RWPE1 (cell line): Measurements from ENCODE around the gene ZCCHC14.

Experiments used
- CTCF ChIA-PET: fragments of 350-600 bp; sonication (Branson Sonifier 250); formaldehyde crosslinking; extraction: SDS; loops from one replicate; lab custom pipeline; 2021; lab: Yijun Ruan, JAX
- POLR2A ChIA-PET: fragments of 400-600 bp; formaldehyde crosslinking; extraction: SDS; loops from one replicate; lab custom pipeline; 2020; ENCODE audit warnings: antibody characterized with exemption; ENCODE audit not compliant: low non-redundant PET; lab: Yijun Ruan, JAX
- DNase-seq: peaks from one replicate; pipeline ENCODE4 v3.0.0; 2012; ENCODE audit warnings: low spot score
- H3K27ac ChIP-seq: fragments of 450-650 bp; 2 replicates; pipeline ENCODE4 v1.5.1; 2017
- TF ChIP-seq, protein P1 (sequence below): fragments of 450-650 bp; conservative IDR thresholded peaks from 2 replicates; pipeline ENCODE4 v1.5.1; 2017; ENCODE audit warnings: low read depth, mild to moderate bottlenecking

ZCCHC14 gene

DNA sequence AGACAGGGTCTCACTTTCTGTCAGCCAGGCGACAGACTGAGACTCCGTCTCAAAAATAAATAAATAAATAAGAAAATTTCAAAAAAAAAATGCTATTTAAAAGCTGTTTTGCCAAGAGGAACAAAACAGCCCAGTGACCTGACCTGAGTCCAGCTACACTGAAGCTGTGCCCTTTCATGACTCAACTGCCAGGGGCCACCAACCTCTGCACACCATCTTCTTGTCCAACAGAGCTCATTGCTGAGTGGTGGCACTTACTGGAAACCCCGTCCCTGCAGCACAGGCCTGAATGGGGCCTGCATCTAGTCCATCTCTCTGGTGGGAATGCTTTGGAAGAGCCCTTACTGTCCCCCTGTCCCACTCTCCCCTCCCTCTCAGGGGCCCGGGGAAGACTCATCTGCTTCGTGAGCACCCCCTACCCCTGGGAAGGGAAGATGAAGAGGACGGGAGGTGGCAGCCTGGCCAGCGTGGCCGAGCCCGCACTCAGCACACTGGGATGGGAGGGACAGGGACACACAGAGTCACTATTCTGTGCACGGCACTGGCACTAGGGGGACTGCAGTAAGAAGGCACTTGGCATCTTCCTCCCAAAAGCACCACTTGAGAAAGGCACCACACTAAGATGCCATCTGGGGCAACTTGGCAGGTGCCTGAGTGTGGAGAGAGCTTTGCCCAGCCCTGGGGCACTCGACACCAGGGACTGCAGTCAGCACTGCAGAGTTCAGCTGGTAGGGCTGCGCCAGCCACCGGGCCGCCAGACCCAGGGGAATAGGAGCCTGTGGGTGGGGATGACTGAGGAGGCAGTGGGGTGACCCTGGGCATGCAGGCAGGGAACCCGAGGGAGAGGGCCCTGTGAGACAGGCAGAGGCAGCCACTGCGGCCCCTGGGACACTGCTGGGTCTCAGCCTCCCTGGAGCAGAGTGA lies 122.8 kb downstream of the ZCCHC14 start:
- ChIA-PET POLR2A (no interaction called here), CTCF (interaction anchor here (0.7 kb wide), 1 partner anchor 53 kb away, joined by 3 read pairs; no protein-coding TSS in a partner anchor)
- no peak for DNase-seq
- 0 out of 2 replicates have a peak overlapping the region, but pooled peaks have one; percentile 5 for H3K27ac ChIP-seq
- TF ChIP-seq, protein P1, sequence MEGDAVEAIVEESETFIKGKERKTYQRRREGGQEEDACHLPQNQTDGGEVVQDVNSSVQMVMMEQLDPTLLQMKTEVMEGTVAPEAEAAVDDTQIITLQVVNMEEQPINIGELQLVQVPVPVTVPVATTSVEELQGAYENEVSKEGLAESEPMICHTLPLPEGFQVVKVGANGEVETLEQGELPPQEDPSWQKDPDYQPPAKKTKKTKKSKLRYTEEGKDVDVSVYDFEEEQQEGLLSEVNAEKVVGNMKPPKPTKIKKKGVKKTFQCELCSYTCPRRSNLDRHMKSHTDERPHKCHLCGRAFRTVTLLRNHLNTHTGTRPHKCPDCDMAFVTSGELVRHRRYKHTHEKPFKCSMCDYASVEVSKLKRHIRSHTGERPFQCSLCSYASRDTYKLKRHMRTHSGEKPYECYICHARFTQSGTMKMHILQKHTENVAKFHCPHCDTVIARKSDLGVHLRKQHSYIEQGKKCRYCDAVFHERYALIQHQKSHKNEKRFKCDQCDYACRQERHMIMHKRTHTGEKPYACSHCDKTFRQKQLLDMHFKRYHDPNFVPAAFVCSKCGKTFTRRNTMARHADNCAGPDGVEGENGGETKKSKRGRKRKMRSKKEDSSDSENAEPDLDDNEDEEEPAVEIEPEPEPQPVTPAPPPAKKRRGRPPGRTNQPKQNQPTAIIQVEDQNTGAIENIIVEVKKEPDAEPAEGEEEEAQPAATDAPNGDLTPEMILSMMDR = no peak

DNA sequence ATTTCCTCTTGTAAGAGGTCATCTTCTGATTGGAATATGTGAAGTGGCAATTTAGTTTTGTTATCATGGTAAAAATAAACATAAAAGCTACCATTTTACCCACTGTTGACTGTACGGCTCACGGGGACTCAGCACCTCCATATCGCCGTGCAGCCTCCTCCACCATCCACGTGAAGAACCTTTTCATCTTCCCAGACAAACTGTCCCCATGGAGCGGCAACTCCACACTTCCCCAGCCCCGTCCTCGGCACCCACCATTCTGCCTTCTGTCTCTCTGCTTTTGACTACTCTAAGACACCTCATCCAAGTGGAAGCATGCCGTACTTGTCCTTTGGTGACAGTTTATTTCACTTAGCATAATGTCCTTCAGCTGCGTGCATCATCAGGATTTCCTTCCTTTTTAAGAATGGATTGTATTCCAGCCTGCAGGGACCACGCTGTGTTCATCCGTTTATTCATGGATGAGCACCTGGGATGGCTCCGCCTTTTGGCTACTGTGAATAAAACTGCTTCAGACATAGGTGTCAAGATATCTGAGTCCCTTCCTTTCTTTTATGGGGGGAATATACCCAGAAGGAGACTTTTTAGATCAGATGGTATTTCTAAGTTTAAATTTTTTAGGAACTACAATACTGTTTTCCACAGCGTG lies 123.6 kb downstream of the ZCCHC14 start:
- ChIA-PET CTCF (no interaction called here), POLR2A (no interaction called here)
- DNase-seq = no peak

DNA sequence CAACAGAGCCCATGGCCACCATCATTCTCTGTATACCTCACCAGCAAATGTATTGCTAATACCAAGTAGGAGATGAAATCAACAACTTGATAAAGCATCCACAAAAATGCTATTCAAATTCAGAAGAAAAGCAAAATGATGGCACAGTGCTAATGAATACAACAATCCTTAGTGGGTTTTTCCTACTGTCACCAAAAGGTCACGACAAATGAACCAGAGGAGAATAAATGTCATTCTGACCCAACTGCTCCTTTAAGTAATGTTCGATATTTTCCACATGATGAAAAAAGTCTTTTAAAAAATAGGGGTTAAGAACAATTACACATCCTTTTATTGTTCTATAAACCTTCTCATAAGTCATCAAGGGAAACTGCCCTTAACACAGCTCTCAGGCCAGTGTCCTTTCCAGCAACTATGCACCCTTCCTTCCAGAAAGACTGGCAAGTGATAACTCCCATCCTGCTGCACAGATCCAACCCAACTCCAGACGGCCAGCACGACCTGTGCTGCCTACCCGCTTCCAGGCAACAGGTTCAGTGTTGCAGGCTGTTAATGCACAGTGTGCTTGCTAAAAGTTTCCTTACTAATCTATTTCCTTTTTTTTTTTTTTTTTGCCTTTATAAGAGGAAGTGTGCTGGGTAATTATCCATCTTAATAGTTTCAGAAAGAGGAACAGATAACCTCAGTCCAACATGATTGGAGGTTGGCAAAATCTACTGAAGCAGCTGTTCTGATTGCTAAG lies 124.6 kb downstream of the ZCCHC14 start:
- no peak overlapping the region for H3K27ac ChIP-seq
- CTCF ChIA-PET = no interaction called here
- DNase-seq = no peak
- TF ChIP-seq, protein P1 = no peak
- POLR2A ChIA-PET = no interaction called here

More for the DNA sequence above, 123.6 kb downstream of the ZCCHC14 start:
- H3K27ac ChIP-seq = no peak overlapping the region
- TF ChIP-seq, protein P1 = no peak

DNA sequence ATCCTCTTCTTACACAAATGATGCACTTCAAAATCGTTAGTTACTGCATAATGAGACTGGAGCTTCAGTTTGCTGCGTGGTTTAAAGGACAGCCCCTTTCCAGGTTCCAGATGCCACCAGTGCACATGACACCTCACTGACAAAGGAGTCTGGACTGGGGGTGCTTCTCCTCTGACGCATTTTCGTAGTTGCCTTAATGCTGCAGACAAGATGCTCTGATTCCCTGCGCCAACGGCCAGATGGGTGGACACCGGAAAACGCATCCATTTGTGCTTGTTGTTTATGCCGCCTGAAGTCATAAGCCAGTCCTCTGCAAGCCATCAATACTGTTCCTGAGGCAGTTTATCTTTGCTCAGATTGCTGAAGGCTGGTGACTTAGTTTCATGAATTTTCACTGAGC lies 125.3 kb downstream of the ZCCHC14 start:
- TF ChIP-seq, protein P1 = no peak
- ChIA-PET CTCF (no interaction called here), POLR2A (no interaction called here)
- H3K27ac ChIP-seq = no peak overlapping the region
- no peak for DNase-seq

DNA sequence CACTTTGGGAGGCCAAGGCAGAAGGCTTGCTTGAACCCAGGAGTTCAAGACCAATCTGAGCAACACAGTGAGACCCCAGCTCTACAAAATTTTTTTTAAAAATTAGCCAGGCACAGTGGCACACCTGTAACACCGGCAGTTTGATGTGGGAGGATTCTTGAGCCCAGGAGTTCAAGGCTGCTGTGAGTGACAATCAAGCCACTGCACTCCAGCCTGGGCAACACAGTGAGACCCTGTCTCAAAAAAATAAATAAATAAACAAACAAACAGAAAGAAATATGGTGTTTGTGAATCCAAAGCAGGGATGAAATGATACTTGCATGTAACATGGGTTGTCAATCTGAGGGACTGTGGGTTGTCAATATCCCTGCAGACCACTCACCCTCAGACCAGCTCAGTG lies 125.9 kb downstream of the ZCCHC14 start:
- CTCF ChIA-PET = no interaction called here
- TF ChIP-seq, protein P1 = no peak
- peak overlapping the region; percentile 24 for H3K27ac ChIP-seq
- POLR2A ChIA-PET = no interaction called here
- DNase-seq = no peak

DNA sequence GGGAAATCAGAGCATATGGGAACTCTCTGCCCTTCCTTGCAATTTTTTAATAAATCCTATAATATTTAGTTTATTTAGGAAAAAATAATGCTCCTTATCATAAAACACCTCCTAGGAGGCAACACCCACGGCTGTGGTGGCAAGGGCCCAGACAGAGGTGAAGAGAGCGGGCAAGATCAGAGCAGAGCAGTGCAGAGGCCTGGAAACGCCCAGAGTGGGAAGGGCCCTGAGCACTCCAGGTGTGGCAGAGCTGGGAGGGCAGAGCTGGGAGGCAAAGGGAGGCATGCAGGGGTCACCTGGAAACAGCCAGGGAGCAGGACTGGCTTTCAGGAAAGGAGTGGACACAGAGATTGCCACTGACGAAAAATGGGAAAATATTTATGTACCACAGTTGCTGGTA lies 126.5 kb downstream of the ZCCHC14 start:
- H3K27ac ChIP-seq = peak overlapping the region; percentile 24
- TF ChIP-seq, protein P1 = no peak
- no peak for DNase-seq
- ChIA-PET POLR2A (no interaction called here), CTCF (no interaction called here)
